DMS114 treated with DMSO at 0.1 percent for 48 hours (cell line): ENCODE measurements around the gene ATF3.

Source experiments
- DNase-seq: peaks from one replicate; lab custom pipeline; 2025; ENCODE audit not compliant: unreplicated experiment; lab: John Stamatoyannopoulos, UW

ATF3 gene

DNA sequence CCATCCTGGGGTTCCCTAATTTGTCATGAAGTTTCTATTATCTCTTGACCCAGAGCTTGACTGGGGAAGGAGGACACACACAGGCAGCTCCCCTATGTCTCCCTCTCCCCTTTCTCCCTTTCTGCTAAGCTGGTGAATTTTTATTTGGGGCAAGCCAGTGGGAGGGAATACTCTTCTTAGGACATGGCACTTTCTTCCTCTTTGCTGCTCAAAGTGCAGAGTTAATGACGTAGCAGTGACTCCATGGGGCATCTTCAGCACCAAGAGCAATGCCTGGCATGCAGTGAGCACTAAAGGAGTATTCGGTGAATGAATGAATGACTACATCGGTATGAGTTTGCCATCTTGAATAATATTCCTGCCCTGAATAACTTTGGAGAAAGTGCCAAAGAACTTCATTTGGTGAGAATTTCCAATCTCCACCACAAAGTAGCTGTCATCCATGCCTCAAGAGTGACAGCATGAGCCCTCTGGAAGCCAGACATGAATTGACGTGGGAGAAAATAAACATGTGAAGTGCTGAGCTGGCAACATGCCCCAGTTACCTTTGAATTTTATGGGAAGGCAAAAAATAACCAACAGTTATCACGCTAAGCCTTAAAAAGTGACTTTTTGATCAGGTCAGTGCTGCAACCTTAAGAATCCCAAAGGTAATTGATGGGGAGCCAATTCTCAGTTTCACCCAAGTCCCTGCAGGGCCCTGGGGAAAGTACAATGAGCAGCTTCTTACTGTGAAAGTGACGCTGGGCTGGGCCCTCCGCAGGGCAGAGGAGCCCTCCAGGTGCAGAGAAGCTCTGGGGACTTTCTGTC lies 22.1 kb upstream of the ATF3 start:
- DNase-seq: no peak

DNA sequence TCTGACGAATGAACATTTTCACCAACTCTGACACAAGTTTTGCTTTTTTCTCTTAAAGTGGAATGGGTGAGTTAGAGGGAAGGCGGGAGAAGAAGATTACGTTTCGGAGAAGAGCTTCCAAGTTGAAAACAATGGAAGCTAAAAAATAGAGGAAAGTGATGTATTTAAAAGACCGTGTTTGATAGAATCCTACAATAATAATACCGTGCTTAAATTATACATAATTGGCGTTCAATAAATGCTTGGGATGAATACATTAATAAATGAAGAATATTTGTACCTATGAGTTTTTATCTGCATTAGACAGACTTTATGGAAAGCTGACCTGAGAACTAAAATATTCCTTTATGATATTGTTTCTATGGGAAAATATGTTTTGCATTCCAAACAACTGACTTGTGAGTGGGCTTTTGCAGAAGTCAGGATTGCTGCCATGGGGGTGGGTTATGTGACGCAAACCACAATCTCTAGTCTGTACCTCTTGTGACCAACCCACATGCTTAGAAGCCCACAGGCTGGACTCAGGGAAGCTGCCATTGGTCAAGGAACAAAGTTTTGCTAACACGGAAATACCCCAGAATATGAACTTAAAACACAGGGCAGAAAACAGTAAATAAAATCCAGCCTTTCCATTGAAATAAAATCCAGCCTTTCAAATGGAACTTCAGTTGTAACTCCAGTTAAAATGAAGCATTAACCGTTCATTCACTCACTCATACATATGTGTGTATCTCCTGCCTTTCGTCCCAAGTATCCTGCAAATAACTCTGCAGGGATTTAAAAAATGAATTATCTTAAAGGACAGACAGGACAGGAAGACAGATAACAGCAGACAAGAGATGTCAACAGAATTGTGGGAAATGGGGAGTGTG lies 21.3 kb upstream of the ATF3 start:
- no peak for DNase-seq

DNA sequence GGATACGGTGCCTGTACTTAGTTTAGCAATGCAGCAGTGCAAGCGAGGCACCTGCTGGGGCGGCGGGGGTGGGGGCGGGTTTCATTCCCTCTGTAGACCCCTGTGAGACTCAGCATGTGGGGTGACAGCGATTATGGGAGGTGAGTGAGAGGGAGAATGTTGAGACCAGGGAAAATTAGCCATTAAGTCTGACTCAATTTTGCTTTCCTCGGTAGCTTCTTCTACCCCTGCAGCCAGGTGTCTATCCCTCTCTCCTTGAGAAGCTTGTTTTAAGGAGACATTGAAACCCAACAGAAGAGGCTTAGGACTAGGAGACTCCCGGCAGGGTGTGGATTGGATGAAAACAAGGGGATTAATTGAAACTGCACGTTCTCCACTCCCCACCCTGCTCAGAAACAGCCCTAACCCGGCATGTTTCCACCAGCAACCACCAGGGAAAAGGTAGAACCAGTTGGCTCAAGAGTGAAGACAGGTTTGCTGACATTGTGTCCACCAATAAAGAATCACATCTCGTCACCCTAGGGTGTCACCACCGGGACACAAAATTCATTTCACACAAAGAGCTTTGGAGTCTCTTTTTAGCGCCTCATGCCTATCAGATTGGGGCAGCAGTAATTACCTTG lies 20.6 kb upstream of the ATF3 start:
- no peak for DNase-seq

DNA sequence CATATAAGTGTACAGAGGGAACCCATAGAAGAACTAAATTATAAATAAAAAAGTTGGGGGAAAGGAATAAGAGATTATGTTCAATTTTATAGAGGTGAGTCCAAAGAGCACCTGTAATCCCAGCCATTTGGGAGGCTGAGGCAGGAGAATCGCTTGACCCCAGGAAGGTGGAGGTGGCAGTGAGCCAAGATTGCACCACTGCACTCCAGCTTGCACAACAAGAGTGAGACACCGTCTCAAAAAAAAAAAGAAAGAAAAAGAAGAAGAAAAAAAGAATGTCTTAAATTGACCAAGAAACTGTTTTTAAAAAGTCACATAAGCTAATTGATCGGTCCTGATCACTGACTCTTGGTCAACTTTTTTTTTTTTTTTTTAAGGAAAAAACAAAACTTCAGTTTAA lies 19.1 kb upstream of the ATF3 start:
- no peak for DNase-seq

DNA sequence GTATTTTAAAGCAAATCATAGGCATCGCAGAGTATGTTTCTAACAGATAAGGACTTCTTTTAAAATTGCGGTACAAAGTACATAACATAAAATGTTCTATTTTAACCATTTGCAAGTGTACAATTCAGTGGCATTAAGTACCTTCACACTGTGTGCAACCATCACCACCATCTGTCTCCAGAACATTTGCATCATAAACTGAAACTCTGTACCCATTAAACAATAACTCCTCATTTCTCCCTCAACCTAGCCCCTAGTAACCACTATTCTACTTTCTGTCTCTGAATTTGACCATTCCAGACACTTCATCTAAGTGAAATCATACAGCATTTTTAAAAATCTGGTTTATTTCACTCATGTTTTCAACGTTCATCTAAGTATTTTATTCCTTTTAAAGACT lies 16.6 kb upstream of the ATF3 start:
- no peak for DNase-seq

DNA sequence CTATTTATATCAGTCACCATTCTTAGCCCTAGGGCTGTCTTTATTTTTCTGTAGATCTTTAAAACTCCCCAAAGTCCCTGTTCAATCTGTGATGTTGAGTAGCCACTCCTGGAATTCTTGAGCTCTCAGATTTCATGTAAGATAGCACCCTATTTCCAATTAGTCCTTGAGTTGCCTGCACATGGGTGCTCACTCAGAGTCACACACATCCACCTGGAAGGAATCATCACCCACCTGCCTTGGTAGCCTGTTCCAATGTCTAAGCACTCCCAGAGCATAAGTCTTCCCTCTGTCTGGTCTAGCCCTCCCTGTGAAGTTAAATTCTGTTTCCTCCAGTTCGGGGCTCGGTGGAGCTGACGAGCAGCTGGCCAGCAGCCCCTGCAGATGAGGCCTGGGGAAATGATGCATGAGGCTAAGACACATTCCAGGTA lies 14.7 kb upstream of the ATF3 start:
- DNase-seq: no peak

DNA sequence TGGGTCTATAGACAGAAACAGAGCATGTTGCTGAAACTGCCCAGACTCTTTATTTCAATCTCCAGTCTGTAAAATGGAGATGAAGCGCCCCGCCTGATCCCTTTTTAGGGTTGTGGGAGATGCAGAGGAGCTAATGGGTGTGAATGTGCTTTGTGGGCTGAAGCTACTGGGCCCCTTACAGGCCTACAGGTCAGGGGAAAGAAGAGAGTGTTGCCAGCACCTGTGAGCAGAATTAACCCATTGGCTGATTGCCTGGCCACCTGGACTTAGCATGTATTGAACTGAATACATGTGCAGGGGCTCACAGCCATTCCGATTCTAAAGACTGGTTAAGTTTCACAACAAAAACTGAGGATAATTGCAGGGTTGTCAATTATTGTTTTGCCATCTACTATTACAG lies 13.9 kb upstream of the ATF3 start:
- DNase-seq: no peak

DNA sequence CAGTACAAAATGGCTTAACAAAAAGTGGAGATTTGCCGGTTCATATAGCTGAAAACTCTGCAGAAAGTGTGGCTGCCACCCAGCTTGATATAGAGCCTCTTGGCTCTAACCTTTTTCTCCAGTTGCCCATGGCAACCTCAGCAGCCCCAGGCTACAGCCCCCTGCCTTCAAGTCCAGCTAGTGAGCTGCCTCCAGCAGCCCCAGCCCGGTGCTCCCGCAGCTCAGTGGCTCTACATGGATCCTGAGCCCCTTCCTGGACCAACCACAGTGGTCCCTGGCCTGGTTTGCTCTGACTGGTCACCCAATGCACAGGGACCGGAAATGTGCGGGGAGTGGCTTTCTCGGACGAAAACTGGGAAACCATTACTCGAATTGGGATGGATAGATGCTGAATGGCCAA lies 13.3 kb upstream of the ATF3 start:
- DNase-seq: no peak

DNA sequence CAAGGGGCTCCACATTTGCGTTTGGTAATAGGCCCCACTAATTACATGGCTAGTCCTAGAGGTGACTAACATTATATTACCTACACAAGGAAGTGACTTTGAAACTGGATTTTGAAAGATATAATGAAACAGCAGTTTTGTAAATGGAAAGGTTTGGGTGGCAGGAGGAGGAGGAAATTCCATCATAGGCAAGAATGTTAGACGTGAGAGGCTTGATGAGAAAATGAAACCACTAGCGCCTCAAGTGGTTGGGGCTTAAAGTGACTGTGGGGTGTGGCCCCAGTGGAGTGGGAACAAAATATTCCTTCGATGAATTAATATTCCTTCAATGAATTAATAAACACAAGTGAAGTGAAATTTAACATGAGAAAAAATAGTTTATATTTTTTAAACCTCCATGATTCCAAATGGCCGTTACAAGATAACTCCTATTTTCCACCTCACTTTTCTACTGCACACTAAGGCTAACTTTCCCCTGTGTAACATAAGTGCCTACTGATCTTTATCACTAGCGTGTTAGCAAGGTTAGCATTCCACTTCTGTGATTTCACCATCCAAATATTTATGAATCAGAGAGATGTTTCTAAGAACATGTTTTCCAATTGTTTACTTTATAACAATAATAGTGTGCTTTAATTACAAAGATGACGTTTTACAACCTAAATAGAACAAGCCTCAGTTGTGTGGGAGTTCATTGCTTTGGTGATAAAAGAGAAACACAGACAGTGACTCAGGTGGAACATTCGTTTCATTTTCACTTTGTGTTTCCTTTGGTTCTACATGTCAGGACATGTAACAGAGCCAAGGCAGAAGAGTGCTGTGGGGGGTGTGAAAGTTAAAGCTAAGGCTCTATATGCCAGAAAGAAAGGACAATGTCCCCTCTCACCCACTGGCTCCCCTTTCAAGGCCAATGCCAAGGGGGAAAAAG lies 12.5 kb upstream of the ATF3 start:
- DNase-seq: no peak

DNA sequence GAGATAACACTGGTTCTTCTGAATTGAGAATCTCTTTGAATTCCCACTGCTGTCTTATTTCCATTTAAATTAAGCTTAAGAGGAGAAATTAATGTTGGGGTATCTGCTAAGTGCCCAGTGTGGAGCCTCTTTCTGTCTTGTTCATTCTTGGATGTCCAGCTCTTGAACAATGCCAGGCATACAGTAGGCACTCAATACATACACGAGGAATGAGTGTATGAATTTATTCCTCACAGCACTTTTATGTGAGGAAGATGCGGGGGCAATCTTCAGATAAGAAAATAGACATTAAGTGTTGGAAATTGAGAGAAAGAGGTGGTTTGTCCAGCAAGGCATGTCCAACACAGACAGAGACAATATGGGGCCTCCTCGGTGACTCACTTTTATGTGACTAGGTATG lies 11.8 kb upstream of the ATF3 start:
- DNase-seq: no peak

DNA sequence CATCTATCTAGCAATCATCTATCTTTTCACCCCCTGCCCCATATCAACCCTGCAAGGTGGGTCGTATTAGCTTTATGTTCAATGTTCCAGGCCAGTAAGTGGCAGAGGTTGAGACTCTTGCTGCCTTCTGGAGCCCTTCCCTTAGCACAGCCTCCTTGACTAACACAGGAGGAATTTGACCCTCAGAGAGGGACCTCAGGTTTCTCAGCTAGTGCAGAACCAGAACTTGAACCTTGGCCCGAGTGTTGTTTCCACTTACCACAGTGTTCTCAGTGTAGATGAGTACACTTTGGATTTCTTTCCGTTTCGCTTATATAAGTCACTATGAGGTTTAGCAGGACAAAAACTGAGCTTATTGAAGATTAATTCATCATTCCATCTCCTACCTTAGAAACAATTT lies 11.1 kb upstream of the ATF3 start:
- DNase-seq: no peak

DNA sequence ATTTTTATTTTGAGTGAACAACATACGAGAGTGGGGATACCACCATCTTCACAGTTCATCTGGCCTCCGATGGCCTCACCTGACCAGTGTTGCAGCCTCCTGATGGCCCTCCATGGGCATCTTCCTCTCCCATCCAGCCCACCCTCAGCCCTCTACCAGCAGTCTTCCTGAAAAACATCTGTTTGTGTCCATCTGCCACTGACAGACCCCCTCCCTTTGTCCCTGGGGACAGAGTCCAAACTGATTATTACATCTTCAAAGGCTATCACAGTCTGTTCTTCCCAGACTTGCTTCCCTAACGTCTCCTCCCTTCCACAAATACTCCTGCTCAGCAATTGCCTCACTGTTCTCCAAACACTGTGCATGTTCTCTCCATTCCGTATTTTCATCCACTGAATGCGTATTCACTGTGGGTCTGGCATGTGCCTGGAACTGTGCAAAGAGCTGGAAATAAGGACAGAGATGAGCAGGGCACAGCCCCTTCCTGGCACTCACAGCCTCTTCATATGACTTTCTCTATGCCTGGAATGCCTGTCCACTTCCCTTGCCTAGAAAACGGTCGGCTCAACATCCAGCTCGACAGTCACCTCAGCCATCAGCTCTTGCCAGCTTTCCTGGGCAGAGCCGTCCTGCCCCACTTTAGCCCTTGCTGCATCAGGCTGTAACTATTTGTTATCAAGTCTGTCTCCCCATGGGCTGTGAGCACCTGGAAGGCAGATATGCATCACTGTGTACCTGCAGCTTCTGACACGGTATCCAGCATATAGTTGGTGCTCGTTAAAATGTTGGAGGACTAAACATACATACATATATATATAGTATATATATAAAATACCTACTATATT lies 8.3 kb upstream of the ATF3 start:
- DNase-seq: no peak

DNA sequence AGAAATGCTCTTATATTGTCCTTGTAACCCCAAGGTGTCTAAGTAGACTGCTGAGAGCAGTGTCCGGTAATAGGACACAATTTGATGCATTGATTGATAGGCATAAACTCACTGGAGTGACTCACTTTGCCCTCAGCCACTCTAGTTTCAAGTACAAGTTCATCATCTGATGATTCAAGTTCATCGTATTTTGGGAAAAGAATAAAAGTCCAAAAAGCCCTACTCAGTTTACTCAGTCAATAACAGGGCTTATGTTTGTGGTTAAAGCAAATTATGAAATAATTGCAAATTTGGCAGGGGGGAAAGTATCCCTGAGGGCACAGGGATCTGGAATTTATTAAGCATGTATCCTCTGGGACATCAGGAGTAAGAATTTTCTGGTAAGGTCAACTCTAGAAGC lies 7.6 kb upstream of the ATF3 start:
- DNase-seq: no peak

DNA sequence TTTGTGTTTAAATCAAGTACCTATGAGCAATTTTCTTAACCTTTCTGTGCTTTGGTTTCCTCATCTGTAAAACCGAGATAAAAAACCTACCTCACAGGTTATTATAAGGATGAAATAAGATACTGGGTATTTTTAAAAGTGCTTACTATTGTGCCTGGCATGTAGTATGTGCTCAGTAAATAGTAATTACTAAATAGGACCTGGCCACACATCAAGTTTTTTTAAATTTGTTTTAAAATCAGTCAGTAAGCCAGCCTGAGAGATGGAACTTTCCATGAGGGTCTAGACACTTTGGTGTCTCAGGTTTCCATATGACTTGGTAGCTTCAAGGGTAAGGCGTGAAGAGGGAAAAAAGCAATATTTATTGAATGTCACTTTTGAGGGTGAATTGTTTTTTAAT lies 7.0 kb upstream of the ATF3 start:
- no peak for DNase-seq

DNA sequence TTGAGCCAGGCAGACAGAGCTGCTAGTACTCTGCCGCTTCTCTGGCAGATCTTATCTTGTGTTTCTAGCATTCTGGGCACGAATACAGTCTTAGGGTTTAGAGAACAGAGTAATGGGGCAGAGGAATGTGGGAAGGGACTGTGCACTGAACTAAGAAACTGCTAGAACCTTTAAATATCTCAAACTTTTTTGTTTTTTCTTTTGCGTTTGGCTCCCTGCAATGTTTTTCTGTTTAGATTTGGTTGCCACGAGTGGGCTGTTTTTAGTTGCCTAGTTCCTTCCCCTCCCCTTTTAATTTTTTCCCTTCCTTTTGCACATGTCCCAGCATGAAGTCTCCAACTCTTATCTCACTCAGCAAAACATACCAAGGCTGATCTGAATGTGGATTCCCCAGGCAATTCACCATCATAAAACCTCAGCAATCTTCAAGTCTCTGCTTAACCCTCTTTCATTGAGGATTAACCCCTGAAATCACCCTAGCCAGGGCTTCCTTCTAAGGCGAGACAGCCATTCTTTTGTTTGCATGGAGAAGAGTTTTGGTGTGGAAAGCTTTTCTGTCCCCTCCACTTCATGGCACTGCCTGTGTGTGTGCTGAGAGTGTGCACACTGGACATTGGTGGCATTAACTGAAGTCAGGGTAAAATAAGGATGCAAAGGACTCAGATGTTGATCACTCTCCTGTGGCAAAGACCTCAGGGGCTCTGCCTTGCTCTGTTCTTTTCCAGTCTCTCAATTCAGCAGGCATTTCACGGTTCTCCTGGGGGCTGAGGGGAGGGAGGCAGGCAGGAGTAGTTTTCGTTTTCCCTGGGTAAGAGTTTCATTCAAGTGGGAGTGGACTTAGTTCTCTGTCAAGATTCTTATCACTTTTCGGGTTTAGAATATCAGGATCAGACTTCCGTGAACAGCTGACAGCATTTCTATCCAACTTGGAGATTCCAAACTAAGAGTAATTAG lies 2.8 kb upstream of the ATF3 start:
- peak; percentile 21 for DNase-seq

DNA sequence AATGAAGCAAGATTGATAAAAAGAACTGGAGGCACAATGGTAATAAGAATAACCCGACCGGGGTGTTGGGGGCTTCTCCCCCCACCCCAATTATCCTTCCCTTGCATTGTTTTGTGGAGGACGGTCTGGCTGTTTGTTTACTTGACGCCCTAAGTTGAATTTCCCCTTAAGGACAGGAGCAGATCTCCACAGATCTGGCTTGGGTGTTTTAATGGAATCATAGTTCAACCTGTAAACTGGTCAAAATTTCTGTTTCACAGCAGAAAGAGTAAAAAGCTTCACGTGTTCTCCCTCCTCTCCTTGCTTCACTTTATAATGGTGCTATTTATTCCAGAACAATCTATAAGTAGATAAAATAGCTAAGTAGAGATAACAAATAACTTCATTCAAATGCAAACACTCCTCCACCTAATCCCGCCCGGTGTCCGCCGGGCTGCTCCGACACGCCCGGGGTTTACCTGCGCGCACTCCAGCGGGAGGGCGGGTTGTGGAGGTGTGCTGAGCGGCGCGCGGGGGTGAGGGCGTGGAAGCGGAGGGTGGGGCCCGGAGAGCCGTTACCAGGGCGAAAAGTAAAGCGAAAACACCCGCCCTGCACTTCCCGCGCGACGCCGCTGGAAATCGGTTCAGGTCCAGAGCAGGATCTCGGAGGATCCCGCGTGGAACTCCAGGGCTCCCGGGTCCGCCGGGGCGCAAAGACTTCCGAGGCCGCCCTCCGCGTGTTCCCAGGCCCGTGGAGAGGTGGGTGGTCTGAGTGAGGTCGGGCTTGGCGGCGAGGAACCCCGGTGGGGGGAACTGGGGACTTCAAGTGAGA lies 2.0 kb upstream of the ATF3 start:
- no peak for DNase-seq

DNA sequence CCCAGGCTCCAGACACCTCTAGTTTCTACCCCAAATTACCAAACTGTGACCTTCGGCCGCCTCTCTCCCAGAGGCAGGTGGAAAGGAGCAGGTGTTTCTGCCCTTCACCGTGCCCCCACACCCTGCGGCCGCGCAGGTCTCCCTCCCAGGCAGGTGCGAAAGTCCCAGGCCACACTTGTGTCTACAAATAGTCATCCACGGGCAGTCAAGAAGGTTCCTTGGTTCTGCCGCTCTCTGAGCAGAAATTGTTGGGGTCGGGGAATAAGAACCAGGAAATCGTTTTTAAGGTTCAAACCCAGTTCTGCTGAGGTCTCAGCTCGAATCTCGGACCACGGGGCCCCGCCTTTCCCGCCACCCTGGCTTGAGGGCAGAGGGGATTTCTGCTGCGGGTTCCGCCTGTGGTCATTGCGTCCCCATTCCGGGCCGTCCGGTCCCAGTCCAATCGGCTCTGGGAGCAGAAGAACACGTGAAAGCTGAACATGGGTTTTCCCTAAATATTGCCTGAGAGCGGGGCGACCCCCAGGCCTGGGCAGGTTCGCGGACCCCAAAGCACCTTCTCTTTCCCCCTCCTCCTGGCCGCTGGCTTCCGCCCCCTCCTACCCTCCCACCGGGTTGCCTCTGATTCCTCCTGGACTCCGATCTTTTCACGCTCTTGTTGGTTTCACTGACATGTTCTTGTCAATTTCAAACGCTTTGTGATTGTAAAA lies 1.2 kb upstream of the ATF3 start:
- no peak for DNase-seq
